Ovary (tissue), 3 donors: Measurements from ENCODE around the gene C12orf75.
"Not testable (repeated sequence)": the region's sequence is repeated elsewhere in the genome, so short reads cannot be mapped to it uniquely, and the experiment has no call there.

Experiments
- CTCF ChIP-seq, 3 donors: fragments of 450-650 bp in 2 of 3; fragments of 200-600 bp in 1 of 3; IDR thresholded peaks; one replicate each; pipeline versions ENCODE4 v1.5.1 to v1.8.0; 2016 to 2022; ENCODE audit warnings: antibody characterized with exemption in 3 of 3, mild to moderate bottlenecking in 1 of 3
- POLR2A ChIP-seq: fragments of 450-650 bp; IDR thresholded peaks from one replicate; pipeline ENCODE4 v1.6.1; 2017; ENCODE audit warnings: antibody characterized with exemption, mild to moderate bottlenecking, moderate library complexity
- donor health status: DM: no; HTN: no; CAD: no.

- not testable (repeated sequence) for TF ChIP-seq POLR2A; CTCF (IDR thresholded peaks at IDR 0.05)
Observed at GRCh38 chr12:105341620-105342019, 11.1 kb downstream of the C12orf75 start.
